Immature natural killer cell (primary cell): ENCODE measurements around the gene E2F7. TPM values are rescaled to one million over a fixed set of nuclear protein-coding genes. Genes with fewer than 3 reads are reported as not detected.

ENCODE experiments used
- DNase-seq, 3 donors: peaks; one replicate each; pipeline ENCODE4 v3.0.0; 2022; ENCODE audit warnings: mixed read lengths in 1 of 3
- H3K27ac Mint-ChIP-seq, 6 donors: one replicate each; pipeline ENCODE4 v1.8.0; 2020; ENCODE audit warnings: mixed read lengths in 6 of 6, mild to moderate bottlenecking in 5 of 6, inconsistent platforms in 4 of 6, moderate library complexity in 3 of 6
- H3K27me3 Mint-ChIP-seq, 3 donors: one replicate each; pipeline ENCODE4 v1.8.0; 2020 to 2021; ENCODE audit warnings: low read depth in 3 of 3, mild to moderate bottlenecking in 3 of 3, mixed read lengths in 3 of 3, moderate library complexity in 3 of 3, inconsistent platforms in 1 of 3
- H3K36me3 Mint-ChIP-seq, 3 donors: one replicate each; pipeline ENCODE4 v1.8.0; 2020; ENCODE audit warnings: mixed read lengths in 3 of 3, inconsistent platforms in 2 of 3, mild to moderate bottlenecking in 2 of 3
- H3K4me1 Mint-ChIP-seq, 2 donors: one replicate each; pipeline ENCODE4 v1.8.0; 2020; ENCODE audit warnings: inconsistent platforms in 2 of 2, mild to moderate bottlenecking in 2 of 2, mixed read lengths in 2 of 2, moderate library complexity in 1 of 2
- H3K4me3 Mint-ChIP-seq, 5 donors: one replicate each; pipeline ENCODE4 v1.8.0; 2020; ENCODE audit warnings: mild to moderate bottlenecking in 5 of 5, mixed read lengths in 5 of 5, inconsistent platforms in 3 of 5, moderate library complexity in 3 of 5
- H3K9me3 Mint-ChIP-seq, 6 donors: one replicate each; pipeline ENCODE4 v1.8.0; 2020; ENCODE audit warnings: mild to moderate bottlenecking in 6 of 6, mixed read lengths in 6 of 6, inconsistent platforms in 4 of 6, moderate library complexity in 3 of 6
- polyA plus RNA-seq, 3 donors: library from polyadenylated mRNA; unstranded; fragments of 300-500 nt; fragmentation: Illumina TruSeq; gene quantifications; one replicate each; pipeline ENCODE4 v1.2.3, GENCODE V29; 2021

Gene E2F7
- polyA plus RNA-seq, 3 donors from 2014 or later: 0.04 to 0.16 TPM; not detected in 1

DNA sequence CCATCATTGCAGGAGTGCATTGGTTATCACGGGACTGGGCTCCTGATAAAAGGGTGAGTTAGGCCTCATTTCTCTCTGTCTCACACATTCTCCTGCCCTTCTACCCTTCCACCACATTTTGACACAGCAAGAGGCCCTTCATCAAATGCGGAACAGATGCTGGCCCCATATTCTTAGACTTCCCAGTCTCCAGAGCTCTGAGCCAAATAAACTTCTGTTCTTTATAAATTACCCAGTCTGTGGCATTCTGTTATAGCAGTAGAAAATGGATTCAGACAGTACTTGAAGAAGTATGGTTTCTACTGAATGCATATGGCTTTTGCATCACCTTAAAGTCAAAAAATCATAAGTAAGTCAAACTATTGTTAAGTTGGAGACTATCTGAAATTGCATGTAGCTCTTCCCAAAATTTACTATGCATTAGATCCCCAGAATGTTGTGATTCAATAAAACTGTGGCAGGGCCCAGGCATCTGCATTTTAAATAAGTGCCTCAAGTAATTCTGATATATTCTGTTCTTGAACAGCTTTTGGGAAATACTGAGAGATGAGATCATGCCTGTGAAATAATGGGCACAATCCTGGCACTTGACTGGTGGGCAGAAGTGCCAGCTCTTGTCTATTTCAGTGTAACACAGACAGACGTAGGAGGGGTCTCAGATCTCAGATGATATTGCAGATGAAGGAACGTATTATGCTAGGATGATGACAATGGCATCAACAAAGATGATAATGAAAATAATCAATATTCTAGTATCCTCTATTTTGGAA lies 68.2 kb downstream of the E2F7 start:
- no peak overlapping the region for H3K4me3 Mint-ChIP-seq
- DNase-seq: no peak
- no peaks in the 10 kb centered on the region for H3K9me3 Mint-ChIP-seq
- no peak overlapping the region for H3K27ac Mint-ChIP-seq
- no peaks in the 10 kb centered on the region for H3K36me3 Mint-ChIP-seq
- peaks cover 0 to 4% (median 3%) of the 10 kb centered on the region in 3 donors for H3K27me3 Mint-ChIP-seq
- H3K4me1 Mint-ChIP-seq: no peaks in the 10 kb centered on the region

GRCh38 chr12:76990716-76991115 lies 74.7 kb downstream of the E2F7 start:
- Mint-ChIP-seq H3K27ac (no peak overlapping the region), H3K4me1 (no peaks in the 10 kb centered on the region), H3K9me3 (peaks cover 0 to 12% (median under 1%) of the 10 kb centered on the region in 6 donors), H3K4me3 (no peak overlapping the region), H3K36me3 (peaks cover 0 to 4% (median 0%) of the 10 kb centered on the region in 3 donors), H3K27me3 (peaks cover 0 to 2% (median 2%) of the 10 kb centered on the region in 3 donors)
- DNase-seq: no peak

GRCh38 chr12:76984566-76984965 lies 80.8 kb downstream of the E2F7 start:
- Mint-ChIP-seq H3K9me3 (peaks cover 9 to 33% (median 15%) of the 10 kb centered on the region in 6 donors), H3K4me1 (no peaks in the 10 kb centered on the region), H3K4me3 (no peak overlapping the region), H3K36me3 (peaks cover 0 to 5% (median 3%) of the 10 kb centered on the region in 3 donors), H3K27me3 (peaks cover 0 to 1% (median 1%) of the 10 kb centered on the region in 3 donors), H3K27ac (no peak overlapping the region)
- no peak for DNase-seq

- H3K9me3 Mint-ChIP-seq: peaks cover 9 to 33% (median 15%) of the 10 kb centered on the region in 6 donors
- no peak overlapping the region for H3K27ac Mint-ChIP-seq
- no peak overlapping the region for H3K4me3 Mint-ChIP-seq
- no peak for DNase-seq
- H3K4me1 Mint-ChIP-seq: no peaks in the 10 kb centered on the region
- H3K36me3 Mint-ChIP-seq: peaks cover 0 to 5% (median 3%) of the 10 kb centered on the region in 3 donors
- peaks cover 0 to 1% (median 1%) of the 10 kb centered on the region in 3 donors for H3K27me3 Mint-ChIP-seq
These were observed 81.9 kb downstream of the E2F7 start for GRCh38 chr12:76983420-76983819.

DNA sequence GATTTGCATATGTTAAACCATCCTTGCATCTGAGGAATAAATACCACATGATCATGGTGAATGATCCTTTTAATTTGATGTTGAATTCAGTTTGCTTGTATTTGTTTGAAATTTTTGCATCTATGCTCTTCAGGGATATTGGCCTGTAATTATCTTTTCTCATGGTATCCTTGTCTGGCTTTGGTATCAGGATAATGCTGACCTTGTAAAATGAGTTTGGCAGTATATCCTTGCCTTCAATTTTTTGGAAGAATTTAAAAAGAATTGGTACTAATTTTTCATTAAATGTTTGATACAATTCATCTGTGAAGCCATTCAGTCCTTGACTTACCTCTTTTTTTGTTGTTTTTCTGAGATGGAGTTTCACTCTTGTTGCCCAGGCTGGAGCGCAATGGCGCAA lies 85.2 kb downstream of the E2F7 start:
- Mint-ChIP-seq H3K27me3 (peaks cover 0 to 4% (median 0%) of the 10 kb centered on the region in 3 donors), H3K36me3 (peaks cover 0 to 3% (median 0%) of the 10 kb centered on the region in 3 donors), H3K9me3 (peaks cover 7 to 27% (median 16%) of the 10 kb centered on the region in 6 donors), H3K4me1 (no peaks in the 10 kb centered on the region), H3K27ac (no peak overlapping the region), H3K4me3 (no peak overlapping the region)
- no peak for DNase-seq

DNA sequence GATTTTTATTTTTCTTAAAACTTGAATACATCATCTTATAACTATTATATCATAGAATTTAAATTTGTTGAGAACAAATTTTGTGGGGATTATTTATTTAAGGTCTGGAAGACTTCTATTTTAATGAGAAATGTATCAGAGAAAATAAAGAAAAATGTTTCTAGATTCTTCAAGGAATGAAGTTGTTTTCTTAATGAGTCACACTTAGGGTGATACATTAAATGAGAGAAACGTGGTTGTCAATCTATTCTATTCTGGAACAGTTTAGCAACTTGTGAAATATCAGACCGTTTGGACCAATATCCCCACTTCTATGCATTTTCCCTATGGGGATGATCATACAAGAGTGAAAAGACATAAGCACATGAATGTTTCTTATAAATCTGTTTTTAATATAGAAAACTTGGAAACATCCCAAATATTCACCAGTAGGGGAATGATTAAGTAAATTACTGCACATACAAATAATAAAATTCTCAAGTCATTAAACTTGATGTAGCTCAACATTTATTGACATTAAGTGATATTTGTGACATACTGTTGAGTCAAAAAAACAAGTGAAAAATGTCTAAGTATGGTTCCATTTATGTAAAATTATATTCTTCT lies 88.5 kb downstream of the E2F7 start:
- Mint-ChIP-seq H3K4me3 (no peak overlapping the region), H3K27me3 (peaks cover 3 to 5% (median 5%) of the 10 kb centered on the region in 3 donors), H3K4me1 (no peaks in the 10 kb centered on the region), H3K36me3 (no peaks in the 10 kb centered on the region), H3K27ac (no peak overlapping the region), H3K9me3 (peaks cover 0 to 7% (median 2%) of the 10 kb centered on the region in 6 donors)
- no peak for DNase-seq

Other genes starting within 250 kb of the E2F7 start
- gene CSRP2, start 186.6 kb downstream of the E2F7 start, polyA plus RNA-seq: under 1 TPM in 2 of 3 donors, not detected in 1; 0.56 to 0.61 TPM